Measurements from ENCODE around the gene LGALS9. TPM values are rescaled to one million over a fixed set of nuclear protein-coding genes. Genes with fewer than 3 reads are reported as not detected.
A peak's percentile ranks its signal among the peaks of the same experiment; 100 is the strongest.

The LGALS9 gene
- 15.2 TPM for total RNA-seq
- long read RNA-seq, partial matches to known transcripts = 2 of 4 reads
- long read RNA-seq, other reads (novel, unspliced or antisense) = 1 of 4 reads

- TF ChIP-seq CTCF (IDR thresholded peaks at IDR 0.05; ENCODE audit: borderline replicate concordance) = no peak
- intact Hi-C loops (cut with micrococcal nuclease) = no loop called here
- DNase-seq = no peak
- H3K36me3 ChIP-seq = peaks cover 4% of the 10 kb centered on the region
- peak within 1 kb of the TSS; percentile 85 for H3K27ac ChIP-seq (replicated peaks)
- H3K27me3 ChIP-seq (ENCODE audit: low read depth) = no peaks in the 10 kb centered on the region
- peak within 1 kb of the TSS; percentile 62 for H3K4me3 ChIP-seq
- H3K4me1 ChIP-seq = peaks cover 50% of the 10 kb centered on the region
- no peaks in the 10 kb centered on the region for H3K9me3 ChIP-seq (replicated peaks)
These were observed at the start of gene LGALS9 for GRCh38 chr17:27630607-27631410. TSS of gene LGALS9 (plus strand) at chr17:27631188. CDS start at chr17:27631266, 78 bp downstream.

- H3K27ac ChIP-seq (replicated peaks) = no peak overlapping the region
- no peak for DNase-seq
- intact Hi-C loops (cut with micrococcal nuclease) = no loop called here
These were observed 48.3 kb upstream of the LGALS9 start for GRCh38 chr17:27582696-27583095.

GRCh38 chr17:27585153-27585681 is 45.8 kb upstream of the LGALS9 start:
- Histone ChIP-seq H3K27me3 (ENCODE audit: low read depth) (no peaks in the 10 kb centered on the region), H3K27ac (replicated peaks) (no peak overlapping the region), H3K9me3 (replicated peaks) (no peaks in the 10 kb centered on the region), H3K36me3 (peaks cover 15% of the 10 kb centered on the region), H3K4me3 (no peak overlapping the region), H3K4me1 (no peaks in the 10 kb centered on the region)
- intact Hi-C loops (cut with micrococcal nuclease) = no loop called here
- TF ChIP-seq CTCF (IDR thresholded peaks at IDR 0.05; ENCODE audit: borderline replicate concordance) = no peak
- no peak for DNase-seq

More at GRCh38 chr17:27582696-27583095, 48.3 kb upstream of the LGALS9 start:
- Histone ChIP-seq H3K4me3 (no peak overlapping the region), H3K4me1 (peaks cover 16% of the 10 kb centered on the region), H3K36me3 (peaks cover 13% of the 10 kb centered on the region), H3K27me3 (ENCODE audit: low read depth) (no peaks in the 10 kb centered on the region), H3K9me3 (replicated peaks) (no peaks in the 10 kb centered on the region)
- no peak for TF ChIP-seq CTCF (IDR thresholded peaks at IDR 0.05; ENCODE audit: borderline replicate concordance)

GRCh38 chr17:27585792-27586191 is 45.2 kb upstream of the LGALS9 start:
- Histone ChIP-seq H3K27ac (replicated peaks) (no peak overlapping the region), H3K4me1 (no peaks in the 10 kb centered on the region), H3K9me3 (replicated peaks) (no peaks in the 10 kb centered on the region), H3K4me3 (no peak overlapping the region), H3K27me3 (ENCODE audit: low read depth) (no peaks in the 10 kb centered on the region), H3K36me3 (peaks cover 15% of the 10 kb centered on the region)
- DNase-seq = no peak
- no peak for TF ChIP-seq CTCF (IDR thresholded peaks at IDR 0.05; ENCODE audit: borderline replicate concordance)
- intact Hi-C loops (cut with micrococcal nuclease) = no loop called here

- no peak for DNase-seq
- Histone ChIP-seq H3K4me1 (no peaks in the 10 kb centered on the region), H3K27ac (replicated peaks) (no peak overlapping the region), H3K9me3 (replicated peaks) (no peaks in the 10 kb centered on the region), H3K36me3 (peaks cover 15% of the 10 kb centered on the region), H3K27me3 (ENCODE audit: low read depth) (no peaks in the 10 kb centered on the region), H3K4me3 (no peak overlapping the region)
- intact Hi-C loops (cut with micrococcal nuclease) = no loop called here
- TF ChIP-seq CTCF (IDR thresholded peaks at IDR 0.05; ENCODE audit: borderline replicate concordance) = no peak
These were observed 44.7 kb upstream of the LGALS9 start for GRCh38 chr17:27586203-27586721.

All from left ventricle myocardium inferior (tissue), 1 donor.